Esophagus muscularis mucosa (tissue), 3 donors: Measurements from ENCODE around the gene AFF1.

ENCODE experiments used
- EP300 ChIP-seq: sonication (generic); formaldehyde crosslinking; IDR thresholded peaks from one replicate; pipeline ENCODE4 v1.6.1; 2017; ENCODE audit warnings: antibody characterized with exemption
- TF ChIP-seq, protein P1 (sequence below), 3 experiments: fragments of 200-600 bp in 2 of 3; fragments of 450-650 bp in 1 of 3; sonication (generic) in 2 of 3; IDR thresholded peaks; one replicate each; pipeline ENCODE4 v1.5.1; 2017 to 2019; ENCODE audit warnings: antibody characterized with exemption in 3 of 3, mild to moderate bottlenecking in 2 of 3, moderate library complexity in 1 of 3

DNA sequence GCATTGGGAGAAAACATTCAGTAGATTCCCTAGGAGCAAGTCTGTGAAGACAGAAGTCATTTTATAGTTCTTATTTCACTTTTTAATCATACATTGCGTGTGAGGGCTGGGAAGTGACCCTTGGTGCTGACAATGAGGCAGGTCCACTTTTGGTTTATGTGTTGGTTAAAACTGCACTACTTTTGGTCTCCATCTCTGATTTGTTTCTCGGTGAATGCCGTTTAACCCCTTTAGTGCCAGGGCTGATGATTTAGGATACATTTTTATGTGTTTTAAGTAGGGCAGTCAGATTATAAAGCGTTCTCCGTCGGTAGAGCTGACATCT is 110.4 kb downstream of the AFF1 start:
- TF ChIP-seq, protein P1, sequence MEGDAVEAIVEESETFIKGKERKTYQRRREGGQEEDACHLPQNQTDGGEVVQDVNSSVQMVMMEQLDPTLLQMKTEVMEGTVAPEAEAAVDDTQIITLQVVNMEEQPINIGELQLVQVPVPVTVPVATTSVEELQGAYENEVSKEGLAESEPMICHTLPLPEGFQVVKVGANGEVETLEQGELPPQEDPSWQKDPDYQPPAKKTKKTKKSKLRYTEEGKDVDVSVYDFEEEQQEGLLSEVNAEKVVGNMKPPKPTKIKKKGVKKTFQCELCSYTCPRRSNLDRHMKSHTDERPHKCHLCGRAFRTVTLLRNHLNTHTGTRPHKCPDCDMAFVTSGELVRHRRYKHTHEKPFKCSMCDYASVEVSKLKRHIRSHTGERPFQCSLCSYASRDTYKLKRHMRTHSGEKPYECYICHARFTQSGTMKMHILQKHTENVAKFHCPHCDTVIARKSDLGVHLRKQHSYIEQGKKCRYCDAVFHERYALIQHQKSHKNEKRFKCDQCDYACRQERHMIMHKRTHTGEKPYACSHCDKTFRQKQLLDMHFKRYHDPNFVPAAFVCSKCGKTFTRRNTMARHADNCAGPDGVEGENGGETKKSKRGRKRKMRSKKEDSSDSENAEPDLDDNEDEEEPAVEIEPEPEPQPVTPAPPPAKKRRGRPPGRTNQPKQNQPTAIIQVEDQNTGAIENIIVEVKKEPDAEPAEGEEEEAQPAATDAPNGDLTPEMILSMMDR (IDR thresholded peaks at IDR 0.05): no peak
- TF ChIP-seq EP300: no peak
